Cardiac fibroblast (primary cell): ENCODE results near the gene SDC1.

Experiments
- DNase-seq, 2 donors: peaks; one replicate each; pipeline versions ENCODE4 v3.0.0 to v3.0.0-alpha.2; 2010; ENCODE audit warnings: low read depth in 2 of 2
- H3K4me3 ChIP-seq, 2 donors: replicated peaks in 1 of 2; 1 replicate in 1 of 2; 2 replicates in 1 of 2; pipeline ENCODE4 v1.5.1; 2011; ENCODE audit warnings: low read depth in 2 of 2, low read length in 2 of 2, mild to moderate bottlenecking in 2 of 2, moderate library complexity in 1 of 2
- TF ChIP-seq, protein P1 (sequence below): IDR thresholded peaks from one replicate; pipeline ENCODE4 v1.5.1; 2011; ENCODE audit warnings: low read depth, mild to moderate bottlenecking, low read length, inconsistent platforms

The SDC1 gene

DNA sequence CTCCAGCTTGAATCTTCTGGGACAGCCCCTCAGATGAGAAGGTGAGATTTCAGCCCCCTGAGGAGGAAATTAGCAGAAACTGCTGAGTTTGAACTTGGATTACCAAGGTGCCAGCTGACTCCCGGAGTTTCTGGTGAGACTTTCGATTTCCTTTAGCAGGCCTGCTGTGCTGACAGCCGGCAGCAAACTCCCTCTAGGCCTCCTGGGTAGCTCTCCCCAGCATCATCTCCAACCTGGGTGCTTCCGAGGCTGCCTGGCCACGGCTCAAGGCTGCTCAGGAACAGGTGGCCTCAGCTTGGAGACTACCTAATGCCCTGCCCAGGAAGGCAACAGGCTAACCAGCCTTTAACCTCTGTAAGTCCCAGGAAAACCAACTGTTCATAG lies 16.5 kb downstream of the SDC1 start:
- no peak overlapping the region for H3K4me3 ChIP-seq
- DNase-seq, result no peak
- TF ChIP-seq, protein P1, sequence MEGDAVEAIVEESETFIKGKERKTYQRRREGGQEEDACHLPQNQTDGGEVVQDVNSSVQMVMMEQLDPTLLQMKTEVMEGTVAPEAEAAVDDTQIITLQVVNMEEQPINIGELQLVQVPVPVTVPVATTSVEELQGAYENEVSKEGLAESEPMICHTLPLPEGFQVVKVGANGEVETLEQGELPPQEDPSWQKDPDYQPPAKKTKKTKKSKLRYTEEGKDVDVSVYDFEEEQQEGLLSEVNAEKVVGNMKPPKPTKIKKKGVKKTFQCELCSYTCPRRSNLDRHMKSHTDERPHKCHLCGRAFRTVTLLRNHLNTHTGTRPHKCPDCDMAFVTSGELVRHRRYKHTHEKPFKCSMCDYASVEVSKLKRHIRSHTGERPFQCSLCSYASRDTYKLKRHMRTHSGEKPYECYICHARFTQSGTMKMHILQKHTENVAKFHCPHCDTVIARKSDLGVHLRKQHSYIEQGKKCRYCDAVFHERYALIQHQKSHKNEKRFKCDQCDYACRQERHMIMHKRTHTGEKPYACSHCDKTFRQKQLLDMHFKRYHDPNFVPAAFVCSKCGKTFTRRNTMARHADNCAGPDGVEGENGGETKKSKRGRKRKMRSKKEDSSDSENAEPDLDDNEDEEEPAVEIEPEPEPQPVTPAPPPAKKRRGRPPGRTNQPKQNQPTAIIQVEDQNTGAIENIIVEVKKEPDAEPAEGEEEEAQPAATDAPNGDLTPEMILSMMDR, result no peak

DNA sequence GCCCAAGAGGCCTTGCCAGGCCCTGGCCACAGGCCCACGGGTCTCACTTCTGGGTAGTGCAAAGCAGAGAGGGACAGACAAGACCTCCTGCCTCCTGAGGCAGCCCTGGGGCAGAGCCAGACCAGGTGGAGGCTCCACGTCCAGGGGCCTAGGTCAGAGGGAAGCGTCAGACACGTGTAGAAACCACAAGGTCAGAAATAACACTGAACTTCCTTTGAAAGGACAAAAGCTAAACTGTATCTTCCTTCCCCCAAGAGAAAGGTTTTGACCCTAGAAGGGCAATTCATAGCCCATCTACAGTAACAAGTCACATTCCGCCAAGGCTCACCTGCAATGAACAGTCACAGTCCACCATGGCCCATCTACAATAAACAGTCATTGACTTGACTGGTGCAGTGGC lies 17.9 kb downstream of the SDC1 start:
- no peak for DNase-seq
- TF ChIP-seq, protein P1, result no peak
- no peak overlapping the region for H3K4me3 ChIP-seq

DNA sequence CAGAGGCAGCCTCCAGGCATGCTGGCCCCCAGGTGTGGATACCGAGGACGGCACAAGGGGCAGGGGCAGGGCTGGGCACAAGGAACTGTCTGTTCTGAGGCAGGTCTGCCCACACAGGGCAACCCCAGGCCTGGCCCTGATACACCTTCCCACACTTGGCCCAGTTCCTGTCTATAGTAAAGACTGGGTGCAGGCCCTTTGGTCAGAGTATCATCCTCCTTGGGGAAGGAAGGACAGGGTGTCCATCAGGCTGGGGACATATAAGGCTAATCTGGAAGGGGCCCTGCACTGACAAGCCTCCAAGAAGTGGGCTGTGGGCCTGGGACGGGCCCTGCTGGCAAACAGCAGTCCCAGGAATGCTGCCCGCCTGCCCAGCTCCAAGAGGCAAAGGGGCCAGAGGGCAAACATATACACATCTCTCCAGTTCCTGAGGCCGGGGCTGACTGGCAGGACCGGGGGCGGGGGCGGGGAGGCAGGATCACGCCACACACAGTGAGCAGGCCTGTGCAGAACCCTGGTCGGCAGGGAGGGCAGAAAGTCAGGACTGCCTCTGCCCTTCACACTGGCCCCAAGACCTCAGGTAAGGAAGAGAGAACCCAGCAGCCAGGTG lies 18.9 kb downstream of the SDC1 start:
- TF ChIP-seq, protein P1, result no peak
- DNase-seq, result no peak
- no peak overlapping the region for H3K4me3 ChIP-seq

DNA sequence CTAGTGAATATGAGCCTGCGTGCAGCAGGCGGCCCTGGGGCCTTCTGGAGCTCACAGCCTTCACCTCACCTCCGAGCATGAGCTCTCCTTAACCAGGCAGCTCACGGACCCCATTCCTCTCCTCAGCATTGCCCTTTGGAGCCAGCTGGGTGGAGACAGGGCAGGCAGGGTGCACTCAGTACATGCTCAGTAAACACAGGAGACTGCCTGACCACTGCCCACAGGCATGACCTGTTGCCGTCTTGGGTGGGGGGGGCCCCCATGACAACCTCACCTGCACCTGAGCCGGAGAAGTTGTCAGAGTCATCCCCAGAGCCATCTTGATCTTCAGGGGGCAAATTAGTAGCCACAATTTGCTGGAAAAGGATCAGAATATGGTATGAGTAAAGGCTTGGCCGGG lies 19.9 kb downstream of the SDC1 start:
- no peak for DNase-seq
- TF ChIP-seq, protein P1, result no peak
- H3K4me3 ChIP-seq, result no peak overlapping the region

DNA sequence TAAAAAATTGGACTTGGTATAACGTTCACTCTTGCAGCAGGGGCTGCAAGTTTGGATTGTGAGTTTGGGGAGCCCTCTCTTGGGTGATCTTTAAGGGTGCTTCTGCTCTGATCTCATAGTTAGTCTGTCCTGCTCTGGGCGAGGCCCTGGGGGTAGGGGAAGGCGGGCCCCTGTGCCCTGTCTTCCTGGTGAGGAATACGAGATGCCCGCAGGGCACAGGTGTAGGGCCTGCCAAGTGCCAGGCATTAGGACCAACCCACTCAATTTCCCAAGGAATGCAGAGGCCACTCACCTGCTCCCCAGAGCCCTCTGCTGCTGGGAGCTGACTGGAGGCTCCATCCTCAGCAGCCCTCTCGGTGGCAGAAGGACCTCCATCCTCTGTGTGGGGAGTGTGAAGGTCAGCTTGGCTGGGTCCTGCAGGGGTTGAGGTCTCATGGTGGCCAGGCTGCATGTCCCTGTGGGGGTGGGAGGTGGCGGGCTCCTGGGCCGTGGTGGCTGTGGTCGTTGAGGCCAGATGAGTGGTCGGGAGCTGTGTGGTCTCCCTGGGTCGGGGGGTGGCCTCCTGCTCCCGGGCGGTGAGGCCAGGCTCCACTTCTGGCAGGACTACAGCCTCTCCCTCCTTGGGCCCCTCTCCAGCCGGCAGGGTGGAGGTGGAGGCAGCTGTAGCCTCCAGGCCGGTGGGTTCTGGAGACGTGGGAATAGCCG lies 21.3 kb downstream of the SDC1 start:
- TF ChIP-seq, protein P1, result no peak
- no peak for DNase-seq
- no peak overlapping the region for H3K4me3 ChIP-seq

DNA sequence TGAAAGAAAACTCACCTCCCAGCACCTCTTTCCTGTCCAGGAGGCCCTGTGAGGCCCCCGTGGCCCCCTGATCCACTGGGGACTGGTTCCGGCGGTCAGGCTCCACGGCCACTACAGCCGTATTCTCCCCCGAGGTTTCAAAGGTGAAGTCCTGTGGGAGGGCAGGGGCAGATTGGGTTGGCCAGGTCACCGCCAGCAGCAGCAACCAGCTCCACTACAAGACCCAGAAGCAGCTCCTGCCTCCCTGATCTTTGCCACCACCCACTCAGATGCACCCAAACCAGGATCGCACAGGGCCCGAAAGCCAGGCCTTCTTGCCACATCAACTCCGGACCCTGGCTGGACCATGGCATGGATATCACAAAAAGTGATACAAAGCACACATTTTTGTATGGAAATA lies 21.9 kb downstream of the SDC1 start:
- DNase-seq, result no peak
- H3K4me3 ChIP-seq, result no peak overlapping the region
- TF ChIP-seq, protein P1, result no peak
